NCI-H2029 treated with DMSO at 0.1 percent for 48 hours (cell line): ENCODE measurements around the gene TRPM3.

Source experiments
- DNase-seq: peaks from one replicate; lab custom pipeline; 2025; lab: John Stamatoyannopoulos, UW

TRPM3 gene

DNA sequence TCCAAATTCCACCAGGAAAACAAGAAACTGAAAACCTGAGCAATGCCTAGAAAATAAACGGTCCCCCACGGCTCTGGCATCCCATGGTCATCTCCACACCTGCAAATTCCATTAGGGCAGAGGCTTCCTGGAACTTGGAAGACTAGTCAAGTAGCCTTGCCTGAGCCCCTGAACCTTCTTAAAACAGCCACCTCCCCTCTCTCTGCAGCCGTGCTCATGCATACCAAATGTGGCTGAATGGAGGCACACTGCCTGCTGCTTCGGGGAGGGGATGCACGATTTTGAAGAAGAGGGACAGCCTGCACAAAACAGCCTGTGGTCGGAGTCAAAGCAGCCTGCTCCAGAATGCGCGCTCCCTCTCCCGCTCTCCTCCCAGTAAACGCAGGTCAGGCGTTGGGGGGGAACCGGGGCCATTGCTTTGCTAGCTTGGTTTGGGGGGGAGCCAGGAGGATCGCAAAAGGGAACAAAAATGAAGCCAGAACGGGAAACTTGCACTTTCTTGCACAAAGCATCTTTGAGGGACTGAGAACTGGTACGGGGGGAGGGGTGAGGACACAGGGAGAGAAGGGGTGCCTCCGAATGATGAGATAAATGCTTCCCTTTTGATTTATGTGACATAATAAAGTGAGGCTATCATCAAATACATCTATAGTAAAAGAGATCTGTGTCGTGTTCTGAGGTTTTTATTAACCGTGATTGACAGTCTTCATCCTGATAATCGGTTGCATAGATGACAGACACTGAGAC is at the start of gene TRPM3:
Gene TRPM3, minus strand, starts transcription at position 347 of the 747 bp plus-strand sequence. Its CDS starts 267 bp downstream, at position 80.
- DNase-seq, result no peak

DNA sequence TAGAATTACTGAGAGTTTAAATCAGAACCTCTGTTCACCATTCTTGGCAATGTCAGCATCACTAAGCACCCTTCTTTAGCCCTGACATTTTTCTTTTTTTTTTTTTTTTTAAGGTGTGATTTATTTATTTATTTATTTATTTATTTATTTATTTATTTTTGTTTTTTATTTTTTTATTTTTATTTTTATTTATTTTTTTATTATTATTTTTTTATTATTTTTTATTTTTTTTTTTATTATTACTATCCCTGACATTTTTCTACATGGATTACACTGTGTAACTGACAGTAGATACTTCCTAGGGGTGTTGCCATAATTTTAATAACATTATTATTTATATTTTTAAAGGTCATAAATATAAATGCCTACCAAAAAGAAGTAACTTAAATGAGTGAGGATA is 47.0 kb upstream of the TRPM3 start:
- no peak for DNase-seq

DNA sequence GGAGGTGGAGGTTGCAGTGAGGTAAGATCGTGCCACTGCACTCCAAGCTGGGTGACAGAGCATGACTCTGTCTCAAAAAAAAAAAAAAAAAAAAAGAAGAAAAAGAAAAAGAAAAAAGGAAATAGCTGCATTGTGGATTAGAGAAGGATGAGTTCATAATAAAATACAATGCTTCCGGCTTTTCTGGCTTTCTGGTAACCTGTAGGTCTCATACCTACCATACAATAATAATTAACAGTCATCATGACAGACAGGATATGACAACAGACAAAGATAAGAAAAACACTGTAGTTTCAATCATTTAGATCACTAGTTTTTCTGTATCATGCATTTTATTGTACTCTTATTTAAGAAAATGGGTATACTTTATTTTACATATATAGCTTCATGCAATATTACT is 40.7 kb upstream of the TRPM3 start:
- no peak for DNase-seq

DNA sequence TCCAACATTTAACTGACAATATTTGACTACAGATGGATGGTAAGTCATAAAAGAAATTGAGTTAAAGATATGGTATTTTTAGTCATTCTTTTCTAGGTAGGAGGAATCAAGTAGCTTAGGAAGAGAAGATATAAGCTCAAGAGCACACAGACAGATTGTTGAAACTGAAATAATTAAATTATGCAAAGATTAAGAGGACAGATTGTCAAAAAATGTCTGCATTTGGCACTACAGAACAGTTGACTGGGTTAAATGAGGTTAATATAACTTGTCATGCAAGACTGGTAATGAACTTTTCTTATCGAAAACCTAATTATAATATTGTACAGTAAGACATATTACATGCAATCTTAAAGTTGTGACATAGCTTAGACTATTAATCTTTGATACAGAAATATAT is 36.3 kb upstream of the TRPM3 start:
- DNase-seq, result no peak

DNA sequence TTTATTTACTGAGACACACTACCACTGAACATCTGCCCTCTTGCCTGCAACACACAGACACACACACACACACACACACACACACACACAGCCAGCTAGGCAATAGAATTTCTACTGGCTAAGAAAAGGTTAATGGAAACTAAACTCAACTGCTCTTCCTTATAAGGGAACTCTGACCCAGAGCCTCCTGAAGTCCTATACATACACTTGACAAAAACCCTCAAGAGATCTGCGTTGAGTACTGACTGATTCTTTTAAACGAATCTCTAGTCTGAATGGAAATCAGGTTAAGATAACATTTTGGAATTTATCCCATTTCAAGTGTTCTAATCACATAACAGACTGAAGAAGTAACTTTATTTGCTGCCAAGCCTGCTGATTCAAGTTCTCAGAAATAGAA is 25.9 kb upstream of the TRPM3 start:
- DNase-seq, result no peak

DNA sequence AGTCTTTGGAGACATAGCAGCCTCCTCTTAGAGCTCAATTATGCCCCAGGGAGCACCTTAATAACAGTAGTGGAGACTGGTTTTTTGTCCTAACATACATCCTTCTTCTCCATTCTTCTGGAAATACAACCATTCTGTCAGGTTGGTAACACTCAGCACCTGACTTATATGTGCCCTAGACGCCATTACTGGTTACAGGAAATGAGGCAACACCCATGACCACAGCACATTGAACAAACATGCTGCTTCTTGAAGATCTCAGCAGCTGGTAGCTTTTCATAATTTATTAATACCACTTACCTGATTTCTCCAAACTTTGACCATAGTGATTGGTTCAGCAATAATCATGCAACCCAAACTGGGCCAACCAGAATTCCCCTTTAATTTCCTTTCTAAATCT is 25.1 kb upstream of the TRPM3 start:
- DNase-seq, result no peak

DNA sequence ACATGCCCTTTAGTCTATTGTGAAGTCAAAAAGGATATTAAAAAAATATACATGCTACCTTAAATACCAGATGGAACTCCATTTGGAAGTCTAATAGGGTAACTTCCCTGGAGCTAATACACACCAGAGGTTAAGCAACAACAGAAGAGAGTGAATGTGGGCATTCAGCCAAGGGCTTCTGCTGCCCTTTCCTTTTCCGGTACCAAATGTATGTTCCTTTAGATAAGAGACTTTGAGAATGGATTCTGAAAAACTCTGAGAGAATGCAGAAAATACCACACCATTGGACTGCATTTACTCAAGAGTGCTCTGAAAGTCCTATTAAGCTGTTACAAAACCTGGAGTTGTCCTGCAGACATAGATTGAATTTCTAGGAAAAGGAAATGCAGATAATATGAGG is 23.8 kb upstream of the TRPM3 start:
- no peak for DNase-seq

DNA sequence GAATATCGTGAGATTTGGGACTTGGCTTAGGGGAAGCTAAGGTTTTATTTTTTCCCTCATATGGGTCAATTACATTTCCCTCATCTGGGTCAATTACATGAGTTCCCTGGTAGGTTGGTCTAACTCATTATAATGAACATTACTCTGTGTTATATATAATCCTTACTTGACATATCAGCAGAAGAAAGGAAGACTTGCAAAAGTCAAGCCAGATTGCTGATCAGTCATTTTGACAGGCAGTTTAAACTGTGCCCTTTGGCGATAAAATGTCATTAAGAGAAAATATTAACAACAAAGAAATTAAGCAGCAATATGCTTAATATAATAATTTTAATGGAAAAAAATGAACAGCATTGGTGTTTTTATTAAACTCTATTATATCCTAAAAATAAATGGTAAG is 23.1 kb upstream of the TRPM3 start:
- DNase-seq, result no peak

DNA sequence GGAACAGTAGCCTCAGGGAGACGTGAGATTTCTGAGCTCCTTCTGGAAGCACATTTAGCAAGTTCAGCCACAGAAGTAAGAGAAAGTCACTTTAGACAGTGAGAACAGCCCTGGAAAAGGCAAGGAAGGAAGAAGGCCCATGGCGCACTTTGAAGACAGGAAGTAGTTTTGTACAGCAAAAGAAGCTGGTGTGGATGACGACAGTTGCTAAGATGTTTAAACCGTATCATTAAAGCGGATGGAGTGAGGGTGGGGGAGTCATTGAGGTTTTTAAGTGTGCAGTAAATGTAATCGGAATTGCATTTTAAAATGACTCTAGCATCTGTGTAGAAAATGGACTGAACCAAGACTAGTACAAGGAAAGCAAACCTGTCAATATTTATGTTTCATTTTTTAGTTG is 15.3 kb upstream of the TRPM3 start:
- DNase-seq, result no peak

DNA sequence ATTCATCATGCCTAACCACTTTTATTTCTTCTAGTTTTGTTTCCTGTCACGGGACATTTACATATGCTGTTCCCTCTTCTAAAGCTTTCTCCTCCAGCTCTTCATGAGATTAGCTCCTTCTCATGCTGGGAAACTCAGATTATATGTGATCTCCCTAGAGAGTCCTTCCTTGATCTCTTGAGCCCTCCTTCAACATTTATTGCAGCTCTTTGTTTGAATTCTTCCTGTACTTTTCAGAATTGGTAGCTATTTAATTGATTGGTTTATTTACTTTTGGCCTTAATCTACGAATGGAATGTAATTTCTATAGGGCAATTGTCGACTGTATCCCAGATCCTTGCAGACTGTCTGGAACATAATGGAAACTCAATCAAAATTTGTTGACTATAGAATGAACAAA is 9.7 kb upstream of the TRPM3 start:
- no peak for DNase-seq

DNA sequence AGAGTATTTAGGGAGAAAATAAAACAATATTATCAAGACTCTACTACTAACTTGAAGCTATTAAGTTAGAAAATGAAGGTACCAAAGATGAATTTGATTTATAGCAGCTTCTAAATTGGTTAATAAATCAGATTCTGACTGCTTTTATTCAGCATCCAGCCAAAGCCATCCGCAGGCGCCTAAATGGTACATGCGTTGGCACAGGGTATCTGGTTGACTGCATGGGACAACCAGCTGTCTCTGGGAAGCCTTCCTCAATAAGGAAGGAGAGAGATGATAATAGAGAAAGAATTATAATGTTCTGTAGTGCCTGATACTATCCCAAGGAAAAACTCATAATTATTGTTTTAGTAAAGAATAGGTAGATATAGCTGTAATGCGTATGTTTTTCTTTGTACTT is 9.1 kb upstream of the TRPM3 start:
- DNase-seq, result no peak

DNA sequence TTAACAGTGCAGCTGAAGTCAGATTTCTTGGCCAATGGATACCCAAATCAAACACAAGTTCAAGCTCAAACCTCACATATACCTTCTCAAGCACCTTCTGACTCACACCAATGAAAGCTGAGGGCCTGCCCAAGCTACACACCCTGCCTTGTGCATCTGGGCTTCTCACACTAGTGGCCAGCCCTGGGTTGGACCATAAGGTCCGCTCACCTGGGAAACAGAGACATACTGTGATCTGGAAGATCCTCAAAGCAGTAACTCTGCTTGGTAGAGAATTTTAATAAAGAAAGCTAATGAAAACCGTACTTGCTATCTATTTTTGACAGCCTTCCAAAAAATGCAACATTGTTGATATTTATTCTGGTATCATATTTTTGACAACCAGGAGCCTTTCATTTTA is 7.4 kb upstream of the TRPM3 start:
- DNase-seq, result no peak

DNA sequence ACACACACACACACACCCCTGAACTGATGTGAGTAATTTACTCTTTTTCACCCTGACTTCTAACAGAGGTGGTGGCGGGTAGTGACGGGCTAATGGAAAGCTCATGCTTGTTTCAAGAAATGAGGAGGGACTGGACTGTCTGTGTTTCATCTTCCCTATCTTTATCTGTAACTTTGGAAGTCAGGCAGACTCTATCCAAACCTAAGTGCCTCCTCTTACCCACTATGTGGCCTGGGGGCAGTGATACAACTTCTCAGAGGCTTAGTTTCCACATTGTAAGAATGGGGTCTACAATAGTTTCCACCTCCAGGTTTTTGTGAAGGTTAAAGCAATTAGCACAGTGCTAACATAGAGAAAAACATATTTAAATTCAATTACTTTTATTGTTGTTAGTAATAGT is 5.9 kb upstream of the TRPM3 start:
- DNase-seq, result no peak

DNA sequence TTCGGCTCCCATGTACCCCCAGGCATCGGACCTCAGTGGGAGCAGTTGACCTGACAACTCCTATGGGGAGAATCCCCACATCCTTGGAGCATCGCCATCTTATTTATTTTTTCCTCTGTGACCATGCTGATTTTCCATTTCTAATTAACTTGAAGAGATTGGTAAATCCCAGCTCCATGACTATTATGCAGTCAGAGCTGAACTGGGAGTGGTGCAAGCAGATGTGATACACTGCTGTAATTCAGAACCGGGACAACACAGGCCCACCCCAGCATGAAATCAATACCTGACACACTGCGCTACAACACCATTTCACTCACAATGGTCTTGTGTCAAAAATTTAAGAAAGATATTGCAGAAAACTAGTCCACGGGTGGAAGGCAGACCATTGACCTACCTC is 1.0 kb upstream of the TRPM3 start:
- DNase-seq, result no peak

DNA sequence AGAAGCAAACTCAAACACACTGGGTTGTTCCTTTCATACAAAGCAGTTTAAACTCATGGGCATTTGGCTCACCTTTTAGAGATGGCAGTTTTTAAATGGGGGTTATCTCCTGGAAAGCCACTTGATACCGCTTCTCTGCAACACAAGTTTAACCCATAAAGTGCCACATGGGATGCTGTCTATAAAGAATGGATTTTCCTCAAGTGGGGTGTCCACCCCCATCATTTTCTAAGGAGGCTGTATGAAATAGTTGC is 528 bp upstream of the TRPM3 start:
- no peak for DNase-seq

DNA sequence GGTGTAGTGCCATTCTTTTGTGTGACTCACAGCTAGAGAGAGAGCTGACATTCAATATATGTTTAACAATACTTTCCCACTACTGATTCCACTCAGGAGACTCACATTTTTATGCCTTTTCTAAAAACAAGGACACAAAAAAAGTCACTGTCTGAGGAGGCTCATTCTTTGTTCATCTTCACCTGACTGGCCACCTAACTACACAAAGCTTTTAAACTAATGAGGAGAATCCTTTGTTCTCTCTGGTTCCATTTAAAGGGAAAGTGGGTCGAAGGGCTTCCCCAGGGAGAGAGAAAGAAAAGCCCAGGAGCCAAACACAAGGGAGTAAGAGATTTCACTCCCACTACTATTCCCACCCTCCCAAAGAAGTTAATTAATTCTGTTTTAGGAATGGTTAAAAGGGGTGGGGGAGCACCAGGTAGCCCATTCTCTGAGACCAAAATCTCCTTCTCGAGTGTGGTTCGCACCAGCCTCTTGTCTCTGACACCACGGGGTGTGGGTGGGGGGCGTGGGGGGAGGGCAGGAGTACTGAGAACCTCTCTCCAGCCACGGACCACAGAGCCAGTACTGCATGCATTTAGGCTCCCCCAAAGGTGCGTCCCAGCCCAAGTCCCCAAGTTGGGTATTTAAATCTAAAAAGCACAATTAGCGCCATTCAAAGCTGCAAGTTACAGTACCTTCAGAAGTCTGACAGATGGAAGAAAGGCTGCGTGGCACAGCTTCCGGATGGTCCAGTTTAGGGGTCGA is 747 bp downstream of the TRPM3 start:
- no peak for DNase-seq

DNA sequence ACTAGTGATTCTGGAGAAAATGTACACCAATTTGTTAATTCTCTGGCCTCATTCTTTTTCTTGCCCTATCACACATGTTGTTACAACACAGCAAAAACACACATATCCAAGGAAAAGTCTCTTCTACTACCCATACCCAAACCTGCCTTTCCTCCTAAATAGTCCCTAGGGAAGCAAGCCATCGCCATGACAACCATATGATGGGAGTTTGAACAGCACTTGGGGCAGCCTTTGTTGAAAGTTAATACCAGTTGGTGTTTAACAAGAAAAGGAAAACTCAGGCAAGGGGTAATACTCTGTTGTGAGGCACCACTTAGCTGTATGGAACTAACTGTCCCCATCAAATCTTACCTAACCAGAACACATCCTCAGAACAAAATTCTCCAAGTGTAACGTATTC is 1.7 kb downstream of the TRPM3 start:
- DNase-seq, result no peak

DNA sequence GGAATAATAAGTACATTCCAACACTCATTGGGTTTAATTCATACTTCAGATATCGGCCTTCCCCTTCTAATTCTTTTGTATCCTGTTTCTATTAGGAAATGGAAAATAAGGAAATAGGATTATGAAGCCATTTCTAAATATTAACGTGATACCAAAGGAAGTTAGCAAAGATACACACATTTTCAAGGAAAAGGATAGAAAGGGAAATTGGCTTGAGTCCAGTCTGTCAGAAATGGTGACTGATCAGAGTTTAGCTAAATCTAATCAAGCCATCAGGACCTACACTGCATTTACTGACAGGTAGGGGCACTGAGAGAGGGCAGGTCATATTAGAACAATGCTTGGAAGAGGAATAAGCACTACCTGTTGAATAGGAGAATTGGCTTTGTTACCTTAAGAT is 3.1 kb downstream of the TRPM3 start:
- no peak for DNase-seq

DNA sequence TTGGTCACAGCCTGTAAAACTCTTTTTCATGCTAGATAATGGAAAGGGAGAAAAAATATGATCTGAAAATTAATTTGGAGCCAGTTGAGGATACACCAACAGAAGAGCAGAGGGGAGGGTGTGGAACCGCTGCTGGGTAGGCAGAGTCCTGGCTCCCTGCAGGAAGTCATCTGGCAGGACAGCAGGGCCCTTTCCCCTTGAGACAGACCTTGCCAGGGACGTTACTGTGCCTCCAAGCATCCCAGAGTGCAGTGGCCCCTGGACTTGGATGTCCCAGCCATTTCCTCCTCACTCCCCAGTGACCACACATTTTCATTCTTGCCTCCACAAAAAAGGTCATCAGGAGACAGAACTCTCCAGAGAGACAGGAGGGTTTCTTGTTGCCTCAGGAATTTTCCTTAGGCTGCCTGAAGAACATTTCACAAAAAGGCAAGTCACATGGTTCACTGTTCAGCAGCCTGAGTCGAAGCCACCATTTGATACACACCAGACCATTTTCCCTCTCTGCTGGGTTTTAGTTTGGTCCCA is 5.9 kb downstream of the TRPM3 start:
- no peak for DNase-seq

DNA sequence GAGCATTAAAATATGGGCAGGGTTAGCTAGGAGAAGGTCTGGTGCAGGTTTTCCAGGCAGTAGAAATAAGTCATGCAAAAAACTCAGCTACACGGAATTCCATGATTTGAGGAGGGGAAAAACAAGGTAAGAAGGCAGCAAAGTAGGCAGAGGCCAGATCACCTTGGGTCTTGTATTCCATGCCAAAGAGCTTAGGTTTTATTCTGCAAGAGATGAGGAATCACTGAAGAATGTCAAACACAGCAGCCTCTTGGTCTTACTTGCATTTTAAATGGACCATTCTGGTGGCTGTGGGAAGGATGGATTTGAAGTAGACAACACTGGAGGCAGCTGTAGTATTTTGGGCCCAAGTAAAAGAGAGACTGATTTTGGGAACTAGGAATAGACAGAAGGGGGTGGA is 8.6 kb downstream of the TRPM3 start:
- no peak for DNase-seq

DNA sequence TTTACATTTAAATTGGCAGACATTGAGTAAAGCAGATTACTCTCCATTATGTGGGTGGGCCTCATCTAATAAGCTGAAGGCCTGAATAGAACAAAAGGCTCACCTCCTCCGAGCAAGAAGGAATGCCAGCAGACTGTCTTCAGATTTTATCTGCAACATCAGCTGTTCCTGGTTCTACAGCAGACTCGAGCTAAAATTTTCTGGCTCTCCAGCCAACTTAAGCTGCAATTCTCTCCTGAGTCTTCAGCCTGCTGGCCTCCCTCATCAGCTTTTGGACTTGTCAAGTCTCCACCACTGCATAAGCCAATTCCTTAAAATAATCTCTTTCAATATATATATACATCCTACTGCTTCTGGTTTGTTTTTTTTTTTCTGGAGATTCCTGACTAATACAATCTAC is 12.5 kb downstream of the TRPM3 start:
- no peak for DNase-seq

DNA sequence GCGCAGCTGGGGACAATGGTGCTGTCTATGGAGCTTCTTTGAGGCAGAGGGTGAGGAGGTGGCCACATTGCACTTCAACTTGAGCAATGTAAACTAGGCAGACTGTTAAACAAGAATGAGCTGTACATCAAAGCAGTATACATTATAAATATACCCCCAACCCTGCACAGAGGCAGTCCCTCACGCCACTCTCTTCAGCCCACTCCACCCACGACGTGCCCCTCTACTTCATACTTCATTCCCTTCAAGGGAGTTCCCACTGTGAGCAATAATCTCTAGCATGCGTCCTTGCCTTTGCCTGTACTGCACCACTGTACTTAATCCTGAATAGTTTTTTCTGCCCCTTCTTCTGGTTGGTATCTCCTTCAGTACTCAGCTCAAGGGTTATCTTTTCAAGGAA is 14.4 kb downstream of the TRPM3 start:
- no peak for DNase-seq

DNA sequence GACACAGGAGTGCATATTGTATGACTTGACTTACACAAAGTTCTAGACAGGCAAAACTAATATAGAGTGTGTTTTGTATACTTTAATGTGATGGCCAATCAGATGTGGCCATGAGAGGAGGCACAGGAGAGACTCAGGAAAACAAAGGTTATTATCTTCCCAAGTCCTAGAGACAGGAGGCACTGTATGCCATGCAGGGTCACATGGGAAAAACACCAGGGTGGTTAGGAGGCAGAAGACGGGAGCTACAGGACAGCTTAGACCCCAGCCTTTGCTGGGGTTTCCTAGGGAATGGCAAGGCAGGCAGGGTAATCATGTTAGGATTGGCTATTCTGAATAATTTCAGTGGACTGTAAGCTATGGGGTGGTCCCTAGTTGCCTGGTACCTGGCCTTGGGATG is 16.2 kb downstream of the TRPM3 start:
- no peak for DNase-seq

DNA sequence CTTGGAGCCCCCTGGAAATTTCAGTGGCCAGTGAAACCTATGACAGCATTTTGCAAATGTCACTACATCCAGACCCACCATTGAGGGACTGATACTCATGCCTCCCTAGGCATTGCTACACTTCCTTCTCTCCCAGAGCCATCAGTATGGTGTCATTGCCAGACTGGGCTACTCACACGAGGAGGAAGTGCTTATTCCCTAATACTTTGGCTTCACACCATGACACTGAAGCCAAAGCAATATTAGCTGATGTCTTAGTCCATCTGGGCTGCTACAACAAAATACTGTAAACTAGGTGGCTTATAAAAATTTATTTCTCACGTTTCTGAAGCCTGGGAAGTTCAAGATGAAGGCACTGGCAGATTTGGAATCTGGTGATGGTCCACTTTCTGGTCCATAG is 22.6 kb downstream of the TRPM3 start:
- no peak for DNase-seq
